Measurements from ENCODE around the gene PGS1. TPM values are rescaled to one million over a fixed set of nuclear protein-coding genes. Genes with fewer than 3 reads are reported as not detected.

PGS1 gene
- polyA plus RNA-seq, 2 donors: 13.9 to 14.2 TPM

DNA sequence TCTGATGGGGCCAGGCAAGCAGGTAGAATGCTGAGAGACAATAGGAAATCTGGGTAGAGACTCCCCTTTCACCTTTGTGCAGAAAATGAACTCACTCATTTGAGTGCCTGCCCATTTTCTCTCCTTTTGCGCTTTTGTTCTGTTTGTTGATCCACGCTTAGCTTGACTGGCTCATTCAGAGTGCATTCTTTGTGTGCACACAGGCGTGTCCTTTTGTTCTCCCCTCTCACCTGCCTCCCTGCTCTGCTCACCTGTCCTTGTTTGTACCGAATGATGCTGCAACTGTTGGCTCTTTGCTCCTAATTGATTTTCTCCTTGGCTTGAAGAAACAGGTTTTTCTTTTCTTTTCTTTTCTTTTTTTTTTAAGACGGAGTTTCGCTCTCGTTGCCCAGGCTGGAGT is 15.8 kb downstream of the PGS1 start:
- Histone ChIP-seq H3K9me3 (ENCODE audit: control insufficient read depth in 2 of 2, insufficient read depth in 1 of 2, low read depth in 1 of 2, low read length in 1 of 2) (no peaks in the 10 kb centered on the region), H3K4me1 (ENCODE audit: control insufficient read depth in 2 of 2, insufficient read depth in 2 of 2, low read length in 1 of 2) (peaks cover 2 to 6% of the 10 kb centered on the region in 2 donors), H3K36me3 (ENCODE audit: control insufficient read depth in 2 of 2, insufficient read depth in 2 of 2, low read length in 1 of 2) (peaks cover 6 to 22% of the 10 kb centered on the region in 2 donors), H3K27me3 (ENCODE audit: control insufficient read depth in 1 of 2, insufficient read depth in 2 of 2, low read length in 2 of 2) (no peaks in the 10 kb centered on the region), H3K4me3 (ENCODE audit: low read depth in 1 of 2, low read length in 2 of 2) (no peak overlapping the region), H3K27ac (ENCODE audit: low read depth in 2 of 2, low read length in 1 of 2) (no peak overlapping the region)
- 57 to 73% methylated on average over 7 of the region's 7 CpGs for WGBS, 2 donors

DNA sequence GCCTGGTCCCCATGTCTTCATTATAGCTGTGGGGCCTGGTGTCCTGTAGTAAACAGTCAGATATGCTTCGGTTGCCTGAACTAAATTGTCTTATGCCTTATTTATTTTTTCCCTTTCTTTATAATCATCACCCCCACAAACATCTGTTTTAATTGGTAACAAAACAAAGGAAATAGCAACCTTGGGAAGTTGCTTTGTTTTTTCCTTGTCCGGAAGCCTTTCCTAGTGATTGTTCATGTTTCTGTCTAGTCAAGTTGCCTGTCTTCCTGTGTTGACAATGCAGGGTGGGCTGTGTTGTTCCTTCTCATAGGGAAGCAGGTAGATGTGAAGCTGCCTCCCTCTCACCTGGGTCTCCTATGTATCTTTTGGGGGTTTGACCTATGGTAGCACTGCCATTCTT is 16.7 kb downstream of the PGS1 start:
- Histone ChIP-seq H3K9me3 (ENCODE audit: control insufficient read depth in 2 of 2, insufficient read depth in 1 of 2, low read depth in 1 of 2, low read length in 1 of 2) (no peaks in the 10 kb centered on the region), H3K27ac (ENCODE audit: low read depth in 2 of 2, low read length in 1 of 2) (peak overlapping the region in 1 of 2 donors; percentile 11), H3K27me3 (ENCODE audit: control insufficient read depth in 1 of 2, insufficient read depth in 2 of 2, low read length in 2 of 2) (no peaks in the 10 kb centered on the region), H3K36me3 (ENCODE audit: control insufficient read depth in 2 of 2, insufficient read depth in 2 of 2, low read length in 1 of 2) (peaks cover 8 to 30% of the 10 kb centered on the region in 2 donors), H3K4me3 (ENCODE audit: low read depth in 1 of 2, low read length in 2 of 2) (no peak overlapping the region), H3K4me1 (ENCODE audit: control insufficient read depth in 2 of 2, insufficient read depth in 2 of 2, low read length in 1 of 2) (peaks cover 2 to 11% of the 10 kb centered on the region in 2 donors)
- WGBS, 2 donors: 89 to 92% methylated on average over 2 of the region's 2 CpGs

DNA sequence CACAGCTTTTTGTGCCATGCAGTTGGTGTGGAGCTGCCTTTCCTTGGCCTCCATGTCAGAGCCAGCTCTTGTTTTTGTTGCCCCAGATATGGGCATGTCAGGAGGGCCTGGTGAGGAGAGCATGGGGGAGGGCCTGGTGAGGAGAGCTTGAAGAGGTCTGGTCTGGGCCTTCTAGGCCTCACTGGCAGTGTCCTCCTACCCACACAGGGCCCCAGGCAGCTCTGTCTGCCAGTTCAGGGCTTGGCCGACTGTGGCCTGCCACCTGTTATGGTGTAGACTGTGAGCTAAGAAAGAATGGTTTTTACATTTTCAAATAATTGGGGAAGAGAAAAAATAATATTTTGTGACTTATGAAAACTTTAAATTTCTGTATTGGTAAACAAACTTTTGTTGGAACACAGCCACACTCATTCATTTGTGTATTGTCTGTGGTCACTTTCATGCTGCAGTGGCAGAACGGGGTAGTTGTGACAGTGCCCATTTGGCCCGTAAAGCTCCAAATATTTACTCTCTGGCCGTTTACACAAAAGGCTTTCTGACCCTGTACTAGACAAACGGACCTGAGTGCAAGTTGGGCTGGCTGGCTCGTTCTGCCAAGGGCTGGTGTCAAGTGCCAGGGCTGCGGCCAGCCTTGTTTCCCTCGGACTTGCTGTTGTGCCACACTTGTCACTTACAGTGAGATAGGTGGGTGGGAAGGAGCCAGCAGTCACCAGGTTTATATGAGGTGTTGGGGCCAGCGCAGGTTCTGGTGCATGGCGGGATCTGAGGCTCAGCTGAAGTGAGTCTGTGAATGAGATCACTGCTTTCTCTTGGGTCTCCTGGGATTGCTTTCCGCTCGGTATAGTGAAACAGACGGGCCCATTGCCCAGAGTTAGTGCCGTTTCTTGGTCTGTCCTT is 18.2 kb downstream of the PGS1 start:
- peaks cover 14 to 42% of the 10 kb centered on the region in 2 donors for H3K36me3 ChIP-seq (ENCODE audit: control insufficient read depth in 2 of 2, insufficient read depth in 2 of 2, low read length in 1 of 2)
- no peak overlapping the region for H3K4me3 ChIP-seq (ENCODE audit: low read depth in 1 of 2, low read length in 2 of 2)
- peaks cover 0 to 15% of the 10 kb centered on the region in 2 donors for H3K4me1 ChIP-seq (ENCODE audit: control insufficient read depth in 2 of 2, insufficient read depth in 2 of 2, low read length in 1 of 2)
- no peaks in the 10 kb centered on the region for H3K9me3 ChIP-seq (ENCODE audit: control insufficient read depth in 2 of 2, insufficient read depth in 1 of 2, low read depth in 1 of 2, low read length in 1 of 2)
- 73 to 77% methylated on average over 14 of the region's 14 CpGs for WGBS, 2 donors
- no peaks in the 10 kb centered on the region for H3K27me3 ChIP-seq (ENCODE audit: control insufficient read depth in 1 of 2, insufficient read depth in 2 of 2, low read length in 2 of 2)
- no peak overlapping the region for H3K27ac ChIP-seq (ENCODE audit: low read depth in 2 of 2, low read length in 1 of 2)

DNA sequence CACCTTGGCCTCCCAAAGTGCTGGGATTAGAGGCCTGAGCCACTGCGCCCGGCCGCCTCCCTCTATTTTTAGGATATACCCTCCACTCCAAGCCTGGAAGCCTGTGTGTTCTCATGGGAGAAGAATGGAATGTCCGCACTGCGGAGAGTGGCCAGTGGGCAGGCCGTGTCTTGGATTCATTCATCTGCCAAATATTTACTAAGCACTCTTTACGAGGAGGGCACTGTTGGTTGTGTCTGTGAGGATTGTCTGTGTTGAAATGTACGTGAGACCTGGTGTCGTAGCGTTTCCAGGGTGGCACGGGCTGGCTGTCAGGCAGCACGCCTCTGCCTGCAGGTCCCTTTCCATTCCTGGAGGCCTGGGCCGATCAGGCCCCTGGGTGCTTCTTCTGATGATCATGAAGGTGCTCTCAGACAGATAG is 19.2 kb downstream of the PGS1 start:
- H3K27ac ChIP-seq (ENCODE audit: low read depth in 2 of 2, low read length in 1 of 2): no peak overlapping the region
- H3K36me3 ChIP-seq (ENCODE audit: control insufficient read depth in 2 of 2, insufficient read depth in 2 of 2, low read length in 1 of 2): peaks cover 14 to 49% of the 10 kb centered on the region in 2 donors
- peaks cover 0 to 15% of the 10 kb centered on the region in 2 donors for H3K4me1 ChIP-seq (ENCODE audit: control insufficient read depth in 2 of 2, insufficient read depth in 2 of 2, low read length in 1 of 2)
- H3K9me3 ChIP-seq (ENCODE audit: control insufficient read depth in 2 of 2, insufficient read depth in 1 of 2, low read depth in 1 of 2, low read length in 1 of 2): no peaks in the 10 kb centered on the region
- WGBS, 2 donors: 60 to 69% methylated on average over 13 of the region's 13 CpGs
- no peak overlapping the region for H3K4me3 ChIP-seq (ENCODE audit: low read depth in 1 of 2, low read length in 2 of 2)
- H3K27me3 ChIP-seq (ENCODE audit: control insufficient read depth in 1 of 2, insufficient read depth in 2 of 2, low read length in 2 of 2): no peaks in the 10 kb centered on the region

DNA sequence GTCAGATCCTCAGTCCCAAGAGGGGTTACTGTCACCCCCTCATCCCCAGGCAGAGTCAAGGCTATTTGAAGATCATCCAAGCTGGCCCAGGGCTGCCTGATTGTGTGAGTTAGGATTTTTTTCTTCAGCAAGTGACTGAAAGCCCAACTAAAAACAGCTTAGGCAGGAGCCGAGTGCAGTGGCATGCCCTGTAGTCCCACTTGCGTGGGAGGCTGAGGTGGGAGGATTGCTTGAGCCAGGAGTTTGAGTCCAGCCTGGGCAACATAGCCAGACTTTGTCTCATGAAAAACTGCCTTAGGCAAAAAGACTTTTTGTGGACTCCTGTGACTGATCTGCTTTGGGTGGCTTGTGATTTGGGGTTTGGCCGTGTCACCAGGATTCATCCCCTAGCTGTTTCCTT is 19.9 kb downstream of the PGS1 start:
- Histone ChIP-seq H3K36me3 (ENCODE audit: control insufficient read depth in 2 of 2, insufficient read depth in 2 of 2, low read length in 1 of 2) (peaks cover 20 to 52% of the 10 kb centered on the region in 2 donors), H3K27ac (ENCODE audit: low read depth in 2 of 2, low read length in 1 of 2) (no peak overlapping the region), H3K4me1 (ENCODE audit: control insufficient read depth in 2 of 2, insufficient read depth in 2 of 2, low read length in 1 of 2) (peaks cover 0 to 15% of the 10 kb centered on the region in 2 donors), H3K4me3 (ENCODE audit: low read depth in 1 of 2, low read length in 2 of 2) (no peak overlapping the region), H3K27me3 (ENCODE audit: control insufficient read depth in 1 of 2, insufficient read depth in 2 of 2, low read length in 2 of 2) (no peaks in the 10 kb centered on the region), H3K9me3 (ENCODE audit: control insufficient read depth in 2 of 2, insufficient read depth in 1 of 2, low read depth in 1 of 2, low read length in 1 of 2) (no peaks in the 10 kb centered on the region)
- WGBS, 2 donors: 87 to 93% methylated on average over 3 of the region's 3 CpGs

DNA sequence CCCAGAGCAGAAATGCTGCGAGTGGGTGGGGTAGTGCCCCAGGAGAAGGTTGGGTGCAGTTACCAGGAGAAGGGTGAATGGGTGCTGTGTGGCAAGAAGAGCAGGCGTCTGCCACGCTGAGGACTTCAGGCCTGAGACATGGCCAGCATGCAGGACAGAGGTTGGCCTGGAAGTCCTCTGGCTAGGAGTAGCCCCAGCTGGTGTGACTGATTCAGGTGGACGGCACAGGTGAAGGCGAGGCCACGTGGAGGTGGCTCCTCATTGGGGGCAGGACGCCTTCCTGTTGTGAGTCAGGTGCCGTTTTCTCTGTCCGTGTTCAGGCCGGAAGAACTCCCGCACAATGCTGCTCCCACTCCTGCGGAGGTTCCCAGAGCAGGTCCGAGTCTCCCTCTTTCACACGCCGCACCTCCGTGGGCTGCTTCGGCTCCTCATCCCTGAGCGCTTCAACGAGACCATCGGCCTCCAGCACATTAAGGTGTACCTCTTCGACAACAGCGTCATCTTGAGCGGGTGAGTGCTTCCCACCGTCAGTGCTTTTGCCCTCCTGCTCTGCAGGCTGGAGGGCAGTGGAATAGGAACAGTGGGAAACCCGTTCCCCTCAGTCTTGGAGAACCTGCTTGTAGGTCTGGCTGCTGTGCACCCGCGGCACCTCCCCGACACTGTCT is 20.7 kb downstream of the PGS1 start:
- no peaks in the 10 kb centered on the region for H3K9me3 ChIP-seq (ENCODE audit: control insufficient read depth in 2 of 2, insufficient read depth in 1 of 2, low read depth in 1 of 2, low read length in 1 of 2)
- H3K27me3 ChIP-seq (ENCODE audit: control insufficient read depth in 1 of 2, insufficient read depth in 2 of 2, low read length in 2 of 2): no peaks in the 10 kb centered on the region
- peaks cover 0 to 15% of the 10 kb centered on the region in 2 donors for H3K4me1 ChIP-seq (ENCODE audit: control insufficient read depth in 2 of 2, insufficient read depth in 2 of 2, low read length in 1 of 2)
- no peak overlapping the region for H3K27ac ChIP-seq (ENCODE audit: low read depth in 2 of 2, low read length in 1 of 2)
- H3K4me3 ChIP-seq (ENCODE audit: low read depth in 1 of 2, low read length in 2 of 2): no peak overlapping the region
- H3K36me3 ChIP-seq (ENCODE audit: control insufficient read depth in 2 of 2, insufficient read depth in 2 of 2, low read length in 1 of 2): peaks cover 21 to 57% of the 10 kb centered on the region in 2 donors
- WGBS, 2 donors: 82 to 86% methylated on average over 28 of the region's 28 CpGs

DNA sequence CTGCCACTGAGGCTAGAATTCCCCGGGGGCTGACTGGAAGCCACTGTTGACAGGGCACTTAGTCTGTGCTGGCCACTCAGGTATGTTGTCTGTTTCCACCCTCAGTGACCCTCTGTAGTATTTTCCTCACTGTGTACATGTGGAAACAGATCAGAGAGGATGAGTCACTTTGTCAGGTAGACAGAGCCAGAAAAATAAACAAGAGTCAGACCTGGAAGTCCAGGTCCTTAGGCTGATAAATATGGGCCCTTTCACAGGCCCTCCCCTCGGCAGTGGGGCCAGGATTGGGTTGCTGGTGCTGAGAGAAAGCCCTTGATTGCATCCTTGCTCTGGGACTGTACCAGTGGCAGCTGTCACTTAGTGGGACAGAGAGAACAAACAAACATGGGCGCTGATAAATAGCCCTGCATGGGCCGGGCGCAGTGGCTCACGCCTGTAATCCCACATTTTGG is 21.3 kb downstream of the PGS1 start:
- no peak overlapping the region for H3K4me3 ChIP-seq (ENCODE audit: low read depth in 1 of 2, low read length in 2 of 2)
- 67 to 68% methylated on average over 6 of the region's 6 CpGs for WGBS, 2 donors
- peaks cover 0 to 15% of the 10 kb centered on the region in 2 donors for H3K4me1 ChIP-seq (ENCODE audit: control insufficient read depth in 2 of 2, insufficient read depth in 2 of 2, low read length in 1 of 2)
- peaks cover 21 to 59% of the 10 kb centered on the region in 2 donors for H3K36me3 ChIP-seq (ENCODE audit: control insufficient read depth in 2 of 2, insufficient read depth in 2 of 2, low read length in 1 of 2)
- no peaks in the 10 kb centered on the region for H3K27me3 ChIP-seq (ENCODE audit: control insufficient read depth in 1 of 2, insufficient read depth in 2 of 2, low read length in 2 of 2)
- no peaks in the 10 kb centered on the region for H3K9me3 ChIP-seq (ENCODE audit: control insufficient read depth in 2 of 2, insufficient read depth in 1 of 2, low read depth in 1 of 2, low read length in 1 of 2)
- H3K27ac ChIP-seq (ENCODE audit: low read depth in 2 of 2, low read length in 1 of 2): no peak overlapping the region

DNA sequence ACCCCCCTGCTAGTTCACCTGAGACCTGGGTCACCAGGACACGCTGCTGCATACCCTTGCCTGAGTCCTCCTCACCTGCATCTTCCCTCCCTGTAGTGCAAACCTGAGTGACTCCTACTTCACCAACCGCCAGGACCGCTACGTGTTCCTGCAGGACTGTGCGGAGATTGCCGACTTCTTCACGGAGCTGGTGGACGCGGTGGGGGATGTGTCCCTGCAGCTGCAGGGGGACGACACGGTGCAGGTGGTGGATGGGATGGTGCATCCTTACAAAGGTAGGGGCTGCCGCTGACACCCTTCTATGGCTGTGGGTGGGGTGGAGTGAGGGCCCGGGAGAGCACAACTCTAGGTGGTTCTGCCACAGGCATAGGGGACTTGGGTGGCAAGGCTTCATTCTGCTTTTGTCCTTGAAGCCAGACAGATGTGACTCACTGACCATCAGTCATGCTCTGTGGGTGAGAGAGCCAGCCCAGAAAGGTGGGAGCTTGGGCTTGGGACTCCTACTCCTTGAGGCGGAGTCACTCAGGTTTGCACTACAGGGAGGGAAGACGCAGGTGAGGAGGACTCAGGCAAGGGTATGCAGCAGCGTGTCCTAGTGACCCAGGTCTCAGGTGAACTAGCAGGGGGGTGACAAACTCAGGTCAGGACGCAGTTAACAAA is 22.3 kb downstream of the PGS1 start:
- peaks cover 0 to 15% of the 10 kb centered on the region in 2 donors for H3K4me1 ChIP-seq (ENCODE audit: control insufficient read depth in 2 of 2, insufficient read depth in 2 of 2, low read length in 1 of 2)
- 82 to 88% methylated on average over 17 of the region's 17 CpGs for WGBS, 2 donors
- no peak overlapping the region for H3K27ac ChIP-seq (ENCODE audit: low read depth in 2 of 2, low read length in 1 of 2)
- no peaks in the 10 kb centered on the region for H3K27me3 ChIP-seq (ENCODE audit: control insufficient read depth in 1 of 2, insufficient read depth in 2 of 2, low read length in 2 of 2)
- peaks cover 21 to 59% of the 10 kb centered on the region in 2 donors for H3K36me3 ChIP-seq (ENCODE audit: control insufficient read depth in 2 of 2, insufficient read depth in 2 of 2, low read length in 1 of 2)
- no peaks in the 10 kb centered on the region for H3K9me3 ChIP-seq (ENCODE audit: control insufficient read depth in 2 of 2, insufficient read depth in 1 of 2, low read depth in 1 of 2, low read length in 1 of 2)
- H3K4me3 ChIP-seq (ENCODE audit: low read depth in 1 of 2, low read length in 2 of 2): no peak overlapping the region

DNA sequence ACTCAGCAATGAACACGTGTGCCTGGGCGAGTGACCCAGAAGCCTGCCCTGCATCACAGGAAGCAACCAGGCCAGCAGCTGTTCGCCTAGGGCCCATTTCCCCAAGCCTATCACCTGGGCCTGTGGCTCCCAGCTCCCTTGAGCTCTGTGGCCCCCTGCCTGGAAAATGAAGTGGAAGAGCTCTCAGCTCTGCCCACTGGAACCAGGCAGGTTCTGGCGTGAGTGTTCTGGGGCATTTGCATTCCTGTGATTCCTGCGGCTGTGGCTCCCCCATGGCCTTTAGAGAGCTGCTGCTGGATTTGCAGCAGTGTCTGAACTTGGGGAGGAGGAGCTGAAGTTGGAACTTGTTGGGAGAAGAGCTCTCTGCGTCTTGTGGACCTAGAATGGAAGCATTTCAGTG is 22.8 kb downstream of the PGS1 start:
- H3K4me3 ChIP-seq (ENCODE audit: low read depth in 1 of 2, low read length in 2 of 2): no peak overlapping the region
- 52 to 69% methylated on average over 6 of the region's 6 CpGs for WGBS, 2 donors
- peaks cover 0 to 15% of the 10 kb centered on the region in 2 donors for H3K4me1 ChIP-seq (ENCODE audit: control insufficient read depth in 2 of 2, insufficient read depth in 2 of 2, low read length in 1 of 2)
- no peaks in the 10 kb centered on the region for H3K9me3 ChIP-seq (ENCODE audit: control insufficient read depth in 2 of 2, insufficient read depth in 1 of 2, low read depth in 1 of 2, low read length in 1 of 2)
- no peak overlapping the region for H3K27ac ChIP-seq (ENCODE audit: low read depth in 2 of 2, low read length in 1 of 2)
- no peaks in the 10 kb centered on the region for H3K27me3 ChIP-seq (ENCODE audit: control insufficient read depth in 1 of 2, insufficient read depth in 2 of 2, low read length in 2 of 2)
- peaks cover 21 to 60% of the 10 kb centered on the region in 2 donors for H3K36me3 ChIP-seq (ENCODE audit: control insufficient read depth in 2 of 2, insufficient read depth in 2 of 2, low read length in 1 of 2)

Measured in esophagus (tissue), 2 donors.